Stimulated activated CD4-positive, alpha-beta T cell treated with anti-CD3 and anti-CD28 coated beads, Interleukin-1b, Interleukin-23, amount 100 ng/mL, for 24 hours (primary cell): Measurements from ENCODE around the gene OAS2.
A peak's percentile ranks its signal among the peaks of the same experiment; 100 is the strongest.
"Not testable (repeated sequence)": the region's sequence is repeated elsewhere in the genome, so short reads cannot be mapped to it uniquely, and the experiment has no call there.

Experiments
- DNase-seq, 4 experiments: peaks; one replicate each; pipeline ENCODE4 v3.0.0-alpha.2; 2020; ENCODE audit warnings: low read depth in 4 of 4, low spot score in 1 of 4

The OAS2 gene

DNA sequence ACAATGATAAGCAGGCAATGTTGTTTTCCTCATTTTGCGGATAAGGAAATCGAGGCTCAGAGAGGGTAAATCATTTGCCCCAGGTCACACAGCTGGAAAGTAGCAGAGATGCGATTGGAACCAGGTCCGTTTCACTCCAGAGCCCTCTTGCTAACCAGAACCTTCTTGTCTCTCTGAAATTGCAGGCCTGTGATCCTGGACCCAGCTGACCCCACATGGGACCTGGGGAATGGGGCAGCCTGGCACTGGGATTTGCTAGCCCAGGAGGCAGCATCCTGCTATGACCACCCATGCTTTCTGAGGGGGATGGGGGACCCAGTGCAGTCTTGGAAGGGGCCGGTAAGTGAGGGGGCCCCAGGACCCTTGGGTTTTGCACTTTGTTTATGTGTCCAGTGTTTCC is 30.6 kb upstream of the OAS2 start:
- no peak for DNase-seq

DNA sequence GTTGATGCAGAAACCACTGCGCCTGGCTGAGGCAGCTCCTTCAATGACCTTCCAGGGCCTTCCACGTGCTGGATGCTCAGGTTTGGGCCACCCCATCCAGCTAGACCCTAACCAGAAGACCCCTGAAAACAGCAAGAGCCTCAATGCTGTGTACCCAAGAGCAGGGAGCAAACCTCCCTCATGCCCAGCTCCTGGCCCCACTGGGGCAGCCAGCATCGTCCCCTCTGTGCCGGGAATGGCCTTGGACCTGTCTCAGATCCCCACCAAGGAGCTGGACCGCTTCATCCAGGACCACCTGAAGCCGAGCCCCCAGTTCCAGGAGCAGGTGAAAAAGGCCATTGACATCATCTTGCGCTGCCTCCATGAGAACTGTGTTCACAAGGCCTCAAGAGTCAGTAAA is 29.5 kb upstream of the OAS2 start:
- no peak for DNase-seq

DNA sequence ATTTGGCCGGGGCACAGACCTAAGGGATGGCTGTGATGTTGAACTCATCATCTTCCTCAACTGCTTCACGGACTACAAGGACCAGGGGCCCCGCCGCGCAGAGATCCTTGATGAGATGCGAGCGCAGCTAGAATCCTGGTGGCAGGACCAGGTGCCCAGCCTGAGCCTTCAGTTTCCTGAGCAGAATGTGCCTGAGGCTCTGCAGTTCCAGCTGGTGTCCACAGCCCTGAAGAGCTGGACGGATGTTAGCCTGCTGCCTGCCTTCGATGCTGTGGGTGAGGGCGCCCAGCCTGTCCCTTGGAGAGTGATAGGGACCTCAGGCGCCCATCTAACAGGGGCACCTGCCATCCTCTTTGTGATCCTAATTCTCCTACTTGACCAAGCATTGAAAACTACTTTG is 27.6 kb upstream of the OAS2 start:
- DNase-seq, result no peak

DNA sequence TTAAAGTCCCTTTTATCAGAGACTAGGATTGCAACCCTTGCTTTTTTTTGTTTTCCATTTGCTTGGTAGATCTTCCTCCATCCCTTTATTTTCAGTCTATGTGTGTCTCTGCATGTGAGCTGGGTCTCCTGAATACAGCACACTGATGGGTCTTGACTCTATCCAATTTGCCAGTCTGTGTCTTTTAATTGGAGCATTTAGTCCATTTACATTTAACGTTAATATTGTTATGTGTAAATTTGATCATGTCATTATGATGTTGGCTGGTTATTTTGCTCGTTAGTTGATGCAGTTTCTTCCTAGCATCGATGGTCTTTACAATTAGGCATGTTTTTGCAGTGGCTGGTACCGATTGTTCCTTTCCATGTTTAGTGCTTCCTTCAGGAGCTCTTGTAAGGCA is 21.2 kb upstream of the OAS2 start:
- DNase-seq, result not testable (repeated sequence)

DNA sequence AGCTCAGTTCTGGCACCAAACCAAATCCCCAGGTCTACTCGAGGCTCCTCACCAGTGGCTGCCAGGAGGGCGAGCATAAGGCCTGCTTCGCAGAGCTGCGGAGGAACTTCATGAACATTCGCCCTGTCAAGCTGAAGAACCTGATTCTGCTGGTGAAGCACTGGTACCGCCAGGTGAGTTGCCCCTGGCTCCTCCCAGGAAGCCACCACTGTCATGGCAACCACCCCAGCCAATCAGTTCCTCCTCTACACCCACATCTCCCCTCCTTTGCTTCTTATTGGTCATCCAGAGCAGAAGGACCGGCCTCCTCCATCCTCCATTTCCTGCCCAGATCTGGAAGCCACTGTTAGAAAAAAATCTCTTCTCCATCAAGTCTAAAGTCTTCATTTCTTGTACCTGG is 17.2 kb upstream of the OAS2 start:
- no peak for DNase-seq

DNA sequence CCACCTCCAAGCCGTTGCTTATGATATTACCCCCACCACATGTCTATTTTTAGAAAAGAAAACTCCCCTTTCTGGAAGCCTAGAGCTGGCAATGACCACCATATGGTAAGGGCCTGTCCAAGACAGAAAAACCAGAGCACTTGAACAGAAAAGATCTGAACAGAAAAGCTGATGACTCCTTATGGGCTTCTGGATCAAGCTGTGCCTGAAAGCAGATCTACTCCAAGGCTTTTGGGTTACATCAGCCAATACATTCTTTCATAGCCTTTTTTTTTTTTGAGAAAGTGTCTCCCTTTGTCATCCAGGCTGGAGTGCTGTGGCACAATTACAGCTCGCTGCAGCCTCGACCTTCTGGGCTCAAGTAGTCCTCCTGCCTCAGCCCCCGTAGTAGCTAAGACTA is 16.8 kb upstream of the OAS2 start:
- no peak for DNase-seq

DNA sequence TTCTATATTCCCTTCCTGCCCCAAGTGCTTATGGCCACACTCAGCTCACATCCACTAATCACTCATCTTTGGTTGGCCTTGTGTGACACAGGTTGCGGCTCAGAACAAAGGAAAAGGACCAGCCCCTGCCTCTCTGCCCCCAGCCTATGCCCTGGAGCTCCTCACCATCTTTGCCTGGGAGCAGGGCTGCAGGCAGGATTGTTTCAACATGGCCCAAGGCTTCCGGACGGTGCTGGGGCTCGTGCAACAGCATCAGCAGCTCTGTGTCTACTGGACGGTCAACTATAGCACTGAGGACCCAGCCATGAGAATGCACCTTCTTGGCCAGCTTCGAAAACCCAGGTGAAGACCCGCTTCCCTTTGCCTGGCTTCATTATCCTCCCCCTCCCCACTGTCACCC is 15.8 kb upstream of the OAS2 start:
- DNase-seq, result no peak

DNA sequence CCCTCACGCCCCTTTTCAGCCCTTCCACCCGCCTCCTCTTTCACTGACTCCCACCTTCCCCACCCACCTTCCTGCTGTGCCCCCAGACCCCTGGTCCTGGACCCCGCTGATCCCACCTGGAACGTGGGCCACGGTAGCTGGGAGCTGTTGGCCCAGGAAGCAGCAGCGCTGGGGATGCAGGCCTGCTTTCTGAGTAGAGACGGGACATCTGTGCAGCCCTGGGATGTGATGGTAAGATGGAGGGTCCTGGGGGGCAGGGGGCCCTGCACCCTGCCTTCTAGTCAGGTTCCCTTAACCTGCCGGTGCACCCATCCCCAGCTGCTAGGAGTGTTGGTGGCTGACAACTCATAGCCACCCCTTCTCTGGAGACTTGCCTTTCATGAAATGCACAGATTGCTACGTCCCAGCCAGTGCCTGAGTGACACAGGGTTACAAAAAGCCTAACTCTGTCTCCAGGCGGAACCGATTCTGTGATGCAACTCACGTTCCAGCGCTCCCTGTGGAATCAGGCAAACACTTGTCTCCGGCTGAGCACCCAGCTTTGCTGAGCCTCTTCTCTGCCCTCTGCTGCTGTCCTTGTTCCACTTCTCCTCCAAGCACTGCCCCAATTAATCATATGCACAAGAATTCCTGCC is 15.0 kb upstream of the OAS2 start:
- DNase-seq, result no peak

DNA sequence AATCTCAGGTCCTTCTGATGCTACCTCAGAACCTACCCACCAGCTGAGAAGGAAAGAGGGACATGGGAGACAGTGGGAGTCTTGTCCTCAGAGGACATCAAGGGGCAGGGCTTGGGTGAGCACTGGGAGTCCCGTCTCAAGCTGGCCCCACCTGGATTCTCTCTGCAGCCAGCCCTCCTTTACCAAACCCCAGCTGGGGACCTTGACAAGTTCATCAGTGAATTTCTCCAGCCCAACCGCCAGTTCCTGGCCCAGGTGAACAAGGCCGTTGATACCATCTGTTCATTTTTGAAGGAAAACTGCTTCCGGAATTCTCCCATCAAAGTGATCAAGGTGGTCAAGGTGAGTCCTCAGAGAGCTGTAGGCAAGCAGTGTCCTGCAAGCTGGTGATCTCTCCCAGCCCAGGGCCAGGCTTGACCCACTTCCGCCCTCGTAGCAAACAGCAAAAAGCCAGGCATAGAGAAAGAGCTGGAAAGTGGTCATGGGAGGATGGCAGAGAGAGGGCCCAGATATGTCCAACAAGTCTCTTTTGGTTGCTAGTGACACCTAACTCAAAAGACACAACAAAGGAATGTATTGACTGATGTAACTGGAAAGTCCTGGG is 14.2 kb upstream of the OAS2 start:
- DNase-seq, result no peak

DNA sequence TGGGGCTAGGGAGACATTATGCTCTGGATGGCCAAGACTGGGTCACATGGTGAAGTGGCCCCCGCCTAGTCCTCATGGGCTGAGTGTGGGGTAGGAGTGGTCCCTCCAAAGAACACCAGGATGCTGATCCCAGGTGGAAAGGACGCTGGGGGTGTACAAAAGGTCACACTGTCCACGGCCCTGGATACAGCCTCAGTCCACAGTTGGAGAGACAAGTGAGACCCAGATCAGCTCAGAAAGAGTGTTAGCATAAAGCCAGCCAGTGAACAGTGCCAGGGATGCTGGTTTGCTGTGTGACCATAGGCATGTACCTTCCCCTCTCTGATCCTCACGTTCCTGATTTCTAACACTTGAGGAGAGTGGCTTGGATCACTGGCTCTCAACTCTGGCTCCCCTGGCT is 13.4 kb upstream of the OAS2 start:
- no peak for DNase-seq

DNA sequence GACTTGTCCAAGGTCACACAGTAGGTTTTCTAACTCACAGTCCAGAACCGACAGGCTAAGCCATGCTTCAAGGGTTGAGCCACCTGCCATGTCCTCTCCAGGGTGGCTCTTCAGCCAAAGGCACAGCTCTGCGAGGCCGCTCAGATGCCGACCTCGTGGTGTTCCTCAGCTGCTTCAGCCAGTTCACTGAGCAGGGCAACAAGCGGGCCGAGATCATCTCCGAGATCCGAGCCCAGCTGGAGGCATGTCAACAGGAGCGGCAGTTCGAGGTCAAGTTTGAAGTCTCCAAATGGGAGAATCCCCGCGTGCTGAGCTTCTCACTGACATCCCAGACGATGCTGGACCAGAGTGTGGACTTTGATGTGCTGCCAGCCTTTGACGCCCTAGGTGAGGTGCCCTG is 12.7 kb upstream of the OAS2 start:
- no peak for DNase-seq

DNA sequence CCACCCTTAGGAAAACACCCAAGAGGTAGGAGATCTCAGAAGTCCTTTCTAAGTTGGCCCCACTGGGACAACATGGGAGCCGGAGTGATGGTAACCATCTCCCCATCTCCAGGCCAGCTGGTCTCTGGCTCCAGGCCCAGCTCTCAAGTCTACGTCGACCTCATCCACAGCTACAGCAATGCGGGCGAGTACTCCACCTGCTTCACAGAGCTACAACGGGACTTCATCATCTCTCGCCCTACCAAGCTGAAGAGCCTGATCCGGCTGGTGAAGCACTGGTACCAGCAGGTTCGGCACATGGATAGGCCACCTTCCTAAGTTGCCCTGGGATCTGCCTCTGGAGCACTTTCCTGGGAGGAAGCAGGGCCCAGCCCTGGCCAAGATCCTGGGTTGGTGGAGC is 11.0 kb upstream of the OAS2 start:
- DNase-seq, result no peak

DNA sequence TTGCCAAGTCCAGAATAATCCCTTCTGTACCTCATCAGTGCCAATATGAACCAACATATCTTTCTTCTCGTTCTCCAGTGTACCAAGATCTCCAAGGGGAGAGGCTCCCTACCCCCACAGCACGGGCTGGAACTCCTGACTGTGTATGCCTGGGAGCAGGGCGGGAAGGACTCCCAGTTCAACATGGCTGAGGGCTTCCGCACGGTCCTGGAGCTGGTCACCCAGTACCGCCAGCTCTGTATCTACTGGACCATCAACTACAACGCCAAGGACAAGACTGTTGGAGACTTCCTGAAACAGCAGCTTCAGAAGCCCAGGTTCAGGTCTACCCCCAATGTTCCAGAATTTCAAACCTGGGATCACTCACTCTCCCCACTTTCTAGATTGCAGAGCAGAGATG is 10.5 kb upstream of the OAS2 start:
- no peak for DNase-seq

DNA sequence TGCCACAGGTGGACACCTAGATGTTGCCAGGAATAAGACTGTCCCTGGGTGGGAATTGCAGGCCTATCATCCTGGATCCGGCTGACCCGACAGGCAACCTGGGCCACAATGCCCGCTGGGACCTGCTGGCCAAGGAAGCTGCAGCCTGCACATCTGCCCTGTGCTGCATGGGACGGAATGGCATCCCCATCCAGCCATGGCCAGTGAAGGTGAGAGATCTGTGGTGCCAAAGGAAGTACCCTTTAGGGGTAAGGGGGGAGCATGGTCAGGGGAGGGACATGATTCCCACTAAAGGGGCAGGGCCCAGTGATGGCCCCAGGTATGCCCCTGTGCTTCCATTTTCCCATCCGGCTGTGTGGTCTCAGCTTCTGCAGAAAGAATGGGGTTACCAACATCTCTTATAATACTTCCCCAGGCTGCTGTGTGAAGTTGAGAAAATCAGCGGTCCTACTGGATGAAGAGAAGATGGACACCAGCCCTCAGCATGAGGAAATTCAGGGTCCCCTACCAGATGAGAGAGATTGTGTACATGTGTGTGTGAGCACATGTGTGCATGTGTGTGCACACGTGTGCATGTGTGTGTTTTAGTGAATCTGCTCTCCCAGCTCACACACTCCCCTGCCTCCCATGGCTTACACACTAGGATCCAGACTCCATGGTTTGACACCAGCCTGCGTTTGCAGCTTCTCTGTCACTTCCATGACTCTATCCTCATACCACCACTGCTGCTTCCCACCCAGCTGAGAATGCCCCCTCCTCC is 8.6 kb upstream of the OAS2 start:
- DNase-seq, result no peak

DNA sequence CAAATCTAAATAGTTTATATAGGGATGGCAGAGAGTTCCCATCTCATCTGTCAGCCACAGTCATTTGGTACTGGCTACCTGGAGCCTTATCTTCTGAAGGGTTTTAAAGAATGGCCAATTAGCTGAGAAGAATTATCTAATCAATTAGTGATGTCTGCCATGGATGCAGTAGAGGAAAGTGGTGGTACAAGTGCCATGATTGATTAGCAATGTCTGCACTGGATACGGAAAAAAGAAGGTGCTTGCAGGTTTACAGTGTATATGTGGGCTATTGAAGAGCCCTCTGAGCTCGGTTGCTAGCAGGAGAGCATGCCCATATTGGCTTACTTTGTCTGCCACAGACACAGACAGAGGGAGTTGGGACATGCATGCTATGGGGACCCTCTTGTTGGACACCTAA is 7.9 kb upstream of the OAS2 start:
- DNase-seq, result no peak

DNA sequence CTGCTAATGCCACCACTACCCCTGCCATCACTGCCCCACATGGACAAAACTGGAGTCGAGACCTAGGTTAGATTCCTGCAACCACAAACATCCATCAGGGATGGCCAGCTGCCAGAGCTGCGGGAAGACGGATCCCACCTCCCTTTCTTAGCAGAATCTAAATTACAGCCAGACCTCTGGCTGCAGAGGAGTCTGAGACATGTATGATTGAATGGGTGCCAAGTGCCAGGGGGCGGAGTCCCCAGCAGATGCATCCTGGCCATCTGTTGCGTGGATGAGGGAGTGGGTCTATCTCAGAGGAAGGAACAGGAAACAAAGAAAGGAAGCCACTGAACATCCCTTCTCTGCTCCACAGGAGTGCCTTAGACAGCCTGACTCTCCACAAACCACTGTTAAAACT is 7.1 kb upstream of the OAS2 start:
- no peak for DNase-seq

DNA sequence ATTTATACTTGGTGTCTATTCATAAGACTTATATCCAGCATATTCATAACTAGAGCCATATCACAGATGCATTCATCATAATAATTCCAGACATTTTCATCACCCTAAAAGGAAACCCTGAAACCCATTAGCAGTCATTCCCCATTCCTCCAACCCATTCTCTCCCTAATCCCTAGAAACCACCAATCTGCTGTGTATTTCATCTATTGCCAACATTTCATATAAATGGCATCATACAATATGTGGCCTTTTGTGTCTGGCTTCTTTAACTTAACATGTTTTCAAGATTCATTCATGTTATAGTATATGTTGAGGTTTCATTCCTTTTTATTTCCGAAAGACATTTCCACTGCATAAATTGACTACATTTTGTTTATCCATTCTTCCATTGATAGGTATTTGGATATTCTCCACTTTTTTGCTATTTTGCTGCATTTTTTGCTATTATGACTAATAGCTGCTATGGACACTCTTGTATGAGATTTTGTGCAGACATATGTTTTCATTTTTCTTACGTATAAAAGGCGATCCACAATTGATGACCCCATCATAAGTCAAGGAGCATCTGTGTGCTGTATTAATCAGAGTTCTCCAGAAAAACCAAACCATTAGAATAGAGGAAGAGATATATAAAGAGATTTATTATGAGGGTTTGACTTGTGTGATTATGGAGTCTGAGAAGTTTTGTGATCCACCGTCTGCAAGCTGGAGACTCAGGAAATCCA is 5.1 kb upstream of the OAS2 start:
- DNase-seq, result no peak

DNA sequence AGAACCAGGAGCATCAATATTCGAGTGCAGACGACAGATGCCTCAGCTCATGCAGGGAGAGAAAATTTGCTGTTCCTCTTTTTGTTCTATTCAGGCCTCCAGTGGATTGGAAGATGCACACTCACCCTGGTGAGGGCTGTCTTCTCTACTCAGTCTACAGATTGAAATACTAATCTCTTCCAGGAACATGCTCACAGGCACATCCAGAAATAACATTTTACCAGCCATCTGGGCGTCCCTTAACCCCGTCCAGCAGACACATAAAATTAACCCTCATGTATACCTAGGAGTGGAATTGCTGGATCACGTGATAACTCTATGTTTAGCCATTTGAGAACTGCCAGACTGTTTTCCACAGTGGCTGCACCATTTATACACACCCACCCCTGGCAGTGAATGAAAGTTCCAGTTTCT is 4.5 kb upstream of the OAS2 start:
- no peak for DNase-seq

DNA sequence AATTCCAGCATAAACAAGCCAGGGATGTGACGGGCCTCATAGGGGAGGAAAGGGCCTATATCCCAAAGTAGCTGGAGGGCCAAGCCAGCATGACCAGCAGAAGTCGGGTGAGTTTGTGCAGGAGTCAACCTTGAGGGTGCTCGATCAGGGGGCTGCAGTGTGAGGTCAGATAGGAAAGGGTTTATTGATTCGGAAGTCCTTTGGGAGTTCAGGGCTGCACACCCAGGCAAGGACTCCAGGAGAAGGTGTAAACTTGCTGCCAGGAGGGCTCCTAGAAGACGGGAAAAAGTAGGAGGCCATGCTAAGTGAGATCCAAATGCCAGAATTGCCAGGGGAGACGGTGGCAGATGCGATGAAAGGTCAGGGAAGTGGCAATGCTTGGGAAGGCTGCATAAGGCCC is 3.4 kb upstream of the OAS2 start:
- no peak for DNase-seq

DNA sequence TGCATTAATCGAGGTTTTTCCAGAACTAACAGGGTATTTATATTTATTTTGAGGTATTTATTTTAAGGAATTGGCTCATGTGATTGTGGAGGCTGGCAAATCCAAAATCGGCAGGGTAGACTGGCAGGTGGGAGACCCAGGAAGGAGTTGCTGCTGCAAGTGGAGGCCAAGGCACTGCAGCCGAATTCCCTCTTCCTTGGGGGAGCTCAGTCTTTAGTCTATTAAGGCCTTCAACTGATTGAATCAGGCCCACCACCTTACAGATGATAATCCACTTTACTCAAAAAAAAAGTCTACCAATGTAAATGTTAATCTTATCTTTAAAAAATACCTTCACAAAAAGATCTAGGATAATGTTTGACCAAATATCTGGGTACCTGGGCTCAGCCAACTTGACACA is 1.2 kb upstream of the OAS2 start:
- no peak for DNase-seq

DNA sequence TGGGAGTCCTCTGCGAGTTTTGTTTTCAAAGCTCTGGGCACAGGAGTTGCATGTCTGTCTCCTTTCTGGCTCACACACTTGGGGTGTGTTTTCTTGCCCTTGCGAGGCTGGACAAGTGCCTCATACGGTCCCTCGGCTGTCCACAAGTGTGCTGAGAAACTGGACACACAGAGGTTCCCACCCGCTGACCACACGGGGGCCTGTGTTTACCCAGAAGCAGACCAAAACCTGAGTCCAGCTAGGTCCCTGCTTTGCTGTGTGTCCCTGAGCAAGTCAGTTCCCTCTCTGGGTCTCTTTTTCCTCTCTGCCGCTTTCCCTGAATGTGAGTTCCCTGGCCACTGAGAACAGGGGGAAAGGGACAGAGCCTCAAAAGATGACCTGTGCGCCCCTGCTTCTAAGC is 678 bp upstream of the OAS2 start:
- no peak for DNase-seq

DNA sequence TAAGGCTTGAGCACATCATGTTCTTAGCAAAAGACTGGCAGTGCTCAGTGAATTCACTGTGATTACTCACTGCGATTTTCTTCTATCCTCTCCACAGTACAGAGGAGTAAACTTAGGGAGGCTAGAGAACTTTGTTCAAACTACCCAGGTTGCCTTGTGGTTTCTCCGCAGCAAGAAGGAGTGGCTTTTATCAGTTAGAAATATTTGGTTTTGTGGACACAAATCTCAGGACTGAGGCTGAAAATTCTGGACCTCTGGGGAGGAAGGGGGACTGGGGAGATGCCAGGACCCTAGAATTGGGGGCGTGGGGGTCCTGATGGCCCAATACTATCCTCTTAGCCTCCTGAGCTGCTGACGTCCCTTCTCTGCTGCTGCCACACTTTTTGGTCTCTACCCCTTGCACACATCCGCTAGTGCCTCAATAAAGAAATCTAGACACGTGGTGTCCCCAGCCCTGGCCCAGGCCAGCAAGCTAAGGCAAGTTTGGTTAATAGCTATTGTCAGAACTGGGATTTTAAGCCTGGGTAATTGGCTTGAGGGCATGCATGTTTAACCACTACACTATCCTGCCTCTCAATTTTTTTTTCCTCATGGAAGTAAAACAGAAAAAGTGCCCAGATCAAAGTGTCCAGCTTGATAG is 842 bp downstream of the OAS2 start:
- peak in 2 of 4 experiments; percentile 21 to 22 for DNase-seq
